ENCODE data around the gene ANKRA2. TPM values are rescaled to one million over a fixed set of nuclear protein-coding genes. Genes with fewer than 3 reads are reported as not detected.
A peak's percentile ranks its signal among the peaks of the same experiment; 100 is the strongest.

ANKRA2 gene
- 24.0 and 49.2 TPM in 2 replicates for total RNA-seq (2011; cell fraction: chromatin; rRNA removed; ENCODE audit: low replicate concordance)
- 20.5 and 24.2 TPM in 2 replicates for total RNA-seq (2011; cell fraction: nucleolus; rRNA removed)
- 19.1 and 29.8 TPM in 2 replicates for total RNA-seq (2011; cell fraction: nucleoplasm; rRNA removed)
- 9.8 and 9.9 TPM in 2 replicates for total RNA-seq (2014; rRNA removed)
- total RNA-seq (2014; rRNA removed; fragmentation: Illumina TruSeq; extraction: Trizol), result 15.8 and 20.2 TPM in 2 replicates
- 7.9 and 8.9 TPM in 2 replicates for total RNA-seq (2015; rRNA removed; fragmentation: Illumina TruSeq; extraction: Trizol)
- total RNA-seq (2021), result 8.5 and 13.5 TPM in 2 replicates
- 24.6 and 28.7 TPM in 2 replicates for polyA plus RNA-seq (2011; rRNA removed)
- polyA plus RNA-seq (2011; cell fraction: cytosol; rRNA removed), result 6.1 and 8.0 TPM in 2 replicates
- polyA plus RNA-seq (2011; cell fraction: nucleus; rRNA removed), result 29.0 and 43.6 TPM in 2 replicates
- 7.4 and 11.8 TPM in 2 replicates for polyA plus RNA-seq (2012)
- polyA plus RNA-seq (2014; fragmentation: Illumina TruSeq; extraction: Trizol), result 10.5 and 11.7 TPM in 2 replicates
- 10 to 100 TPM; 11.9 to 16.4 TPM for polyA plus RNA-seq (2014; fragmentation: Nextera tagmentation; extraction: Ambion mirVana)
- 12.3 and 12.8 TPM in 2 replicates for polyA plus RNA-seq (2014; rRNA removed)
- 15.7 and 16.5 TPM in 2 replicates for polyA minus RNA-seq (2011; rRNA and poly(A)+ RNA removed)
- 8.0 and 8.2 TPM in 2 replicates for polyA minus RNA-seq (2011; cell fraction: cytosol; rRNA and poly(A)+ RNA removed)
- polyA minus RNA-seq (2011; cell fraction: nucleus; rRNA and poly(A)+ RNA removed), result 21.0 and 35.0 TPM in 2 replicates
- Bru-seq, nascent RNA, result percentile 72 among the genes with signal in this experiment
- percentile 74 among the genes with signal in this experiment for BruChase-seq, experiment 1, labeled RNA remaining after a 2-hour chase
- percentile 77 among the genes with signal in this experiment for BruChase-seq, experiment 2, labeled RNA remaining after a 6-hour chase
- long read RNA-seq, experiment 1, transcript ANKRA2-201 (9 exons, 2,063 nt), result major isoform, 13 of 31 reads
- long read RNA-seq, experiment 1, partial matches to known transcripts, result 4 of 31 reads
- long read RNA-seq, experiment 1, other reads (novel, unspliced or antisense), result 11 of 31 reads
- long read RNA-seq, experiment 2, partial matches to known transcripts, result 0 of 2 reads
- long read RNA-seq, experiment 2, other reads (novel, unspliced or antisense), result 1 of 2 reads
- long read RNA-seq, experiment 3, transcript ANKRA2-201 (9 exons, 2,063 nt), result major isoform, 8 of 13 reads
- long read RNA-seq, experiment 3, partial matches to known transcripts, result 1 of 13 reads
- long read RNA-seq, experiment 3, other reads (novel, unspliced or antisense), result 2 of 13 reads

GRCh38 chr5:73565139-73565968 is at the start of gene ANKRA2, which contains the start of gene UTP15:
Gene ANKRA2 (minus strand): TSS chr5:73565639. CDS start chr5:73562881, 2,758 bp downstream.
Gene UTP15 (plus strand): TSS chr5:73565743. CDS start chr5:73567345, 1,602 bp downstream.
- peak; percentile 96 for FAIRE-seq
- Histone ChIP-seq H2AFZ (ENCODE audit: low read depth, low read length) (peak within 1 kb of the TSS; percentile 98), H3K36me3 (ENCODE audit: control insufficient read depth, insufficient read depth, low read length) (peaks cover 47% of the 10 kb centered on the region), H3K4me2 (ENCODE audit: insufficient read depth, low read length) (peak within 1 kb of the TSS; percentile 95), H3K79me2 (ENCODE audit: control insufficient read depth, insufficient read depth, low read length) (peaks cover 71% of the 10 kb centered on the region), H3K27ac (ENCODE audit: extremely low read depth, low read depth, low read length) (peak within 1 kb of the TSS; percentile 78), H3K4me3 (peak within 1 kb of the TSS; percentile 90), H3K9ac (ENCODE audit: insufficient read depth in 1 of 2, low read depth in 2 of 2, low read length in 2 of 2) (peak within 1 kb of the TSS; percentile 90 to 96), H3K4me1 (replicated peaks in 1 of 2; ENCODE audit: control insufficient read depth in 2 of 2, insufficient read depth in 2 of 2, low read length in 2 of 2) (peaks cover 0 to 3% of the 10 kb centered on the region in 2 experiments; a peak in 2 of 5 replicates), H3K9me1 (ENCODE audit: control insufficient read depth, insufficient read depth, low read length) (no peaks in the 10 kb centered on the region), H3K9me3 (replicated peaks; ENCODE audit: control insufficient read depth, insufficient read depth, low read depth, low read length) (no peaks in the 10 kb centered on the region), H4K20me1 (replicated peaks; ENCODE audit: control insufficient read depth, insufficient read depth, low read length) (no peaks in the 10 kb centered on the region), H3K27me3 (ENCODE audit: control insufficient read depth in 2 of 2, insufficient read depth in 2 of 2, low read length in 2 of 2) (no peaks in the 10 kb centered on the region)
- ChIA-PET CTCF (ENCODE audit: low intra/inter-chr PET ratio) (interaction anchor here (1.1 kb wide), 1 partner anchor 46 kb away, joined by 3 read pairs; no protein-coding TSS in a partner anchor), POLR2A (interaction anchor here (0.7 kb wide), 1 partner anchor 1438 kb away, joined by 3 read pairs; no protein-coding TSS in a partner anchor)
- no TSS peak for BruUV-seq (replicated peaks)
- DNase-seq (ENCODE audit: extremely low read depth in 1 of 4, low spot score in 3 of 4), result peak; percentile 91 to 99 (median 93)
- WGBS (ENCODE audit: insufficient coverage, low coverage, missing lambda C conversion rate), result 2% methylated on average over 57 of the region's 62 CpGs
- in situ Hi-C loops (cut with MboI), result no loop called here
- peak; percentile 94 for ATAC-seq
- intact Hi-C loops (cut with micrococcal nuclease), result no loop called here
- TF ChIP-seq EP400 (IDR thresholded peaks at IDR 0.05), result peak; percentile 92
- no peak for TF ChIP-seq NCOA6 (IDR thresholded peaks at IDR 0.05)
- TF ChIP-seq ZNF511 (CRISPR knock-in tag; IDR thresholded peaks at IDR 0.05), result peak; percentile 68; the same call in 1 of the 2 replicates
- TF ChIP-seq ZKSCAN3 (CRISPR knock-in tag; IDR thresholded peaks at IDR 0.05), result no peak
- TF ChIP-seq NBN (IDR thresholded peaks at IDR 0.05; ENCODE audit: low read depth), result peak; percentile 66
- peak; percentile 99 for TF ChIP-seq NKRF (IDR thresholded peaks at IDR 0.05; ENCODE audit: borderline replicate concordance)
- TF ChIP-seq STAT5A (IDR thresholded peaks at IDR 0.05; ENCODE audit: borderline replicate concordance, low read length), result no peak
- TF ChIP-seq RBM17 (IDR thresholded peaks at IDR 0.05; ENCODE audit: borderline replicate concordance, low read depth, low read length), result no peak
- no peak for TF ChIP-seq KDM1A (IDR thresholded peaks at IDR 0.05)
- peak; percentile 86 for TF ChIP-seq ZZZ3 (IDR thresholded peaks at IDR 0.05)
- 0 out of 2 replicates have a peak, but pooled peaks have one; percentile 40 for TF ChIP-seq OTX1 (CRISPR knock-in tag; IDR thresholded peaks at IDR 0.05)
- TF ChIP-seq NONO (IDR thresholded peaks at IDR 0.05; ENCODE audit: low read depth in 2 of 2, low read length in 1 of 2), result no peak
- peak; percentile 42; the same call in 1 of the 2 replicates for TF ChIP-seq PML (IDR thresholded peaks at IDR 0.05; ENCODE audit: low read length)
- TF ChIP-seq CBX1 (IDR thresholded peaks at IDR 0.05; ENCODE audit: low read depth), result no peak
